Measurements from ENCODE around the gene SLC39A11. TPM values are rescaled to one million over a fixed set of nuclear protein-coding genes. Genes with fewer than 3 reads are reported as not detected.

Gene SLC39A11
- total RNA-seq, 1 experiment from 2014 or later: 46.4 TPM

DNA sequence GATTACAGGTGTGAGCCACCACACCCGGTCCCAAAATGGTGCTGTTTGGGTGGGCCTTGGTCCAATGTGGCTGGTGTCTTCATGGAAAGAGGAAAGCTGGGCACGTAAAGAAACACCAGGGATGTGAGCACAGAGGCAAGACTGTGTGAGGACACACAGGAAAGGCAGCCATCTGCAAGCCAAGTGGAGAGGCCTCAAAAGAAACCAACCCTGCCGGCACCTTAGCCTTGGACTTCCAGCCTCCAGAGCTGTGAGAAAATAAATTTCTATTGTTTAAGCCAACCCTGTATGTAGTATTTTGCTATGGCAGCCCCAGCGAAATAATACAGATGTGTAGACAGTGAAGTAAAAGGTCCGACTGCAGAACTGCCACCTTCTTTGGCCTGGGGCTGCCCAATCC lies 68.7 kb downstream of the SLC39A11 start:
- BruUV-seq (replicated peaks): no TSS peak
- RAD21 ChIA-PET (ENCODE audit: low non-redundant PET in 1 of 2, low total read pairs in 2 of 2, uncharacterized antibody in 2 of 2, unreplicated experiment in 2 of 2): no interaction called here

More for the DNA sequence above, 68.7 kb downstream of the SLC39A11 start:
- Histone ChIP-seq H3K4me3 (replicated peaks in 1 of 2; ENCODE audit: low read depth in 1 of 2, low read length in 2 of 2) (no peak overlapping the region), H3K79me2 (ENCODE audit: insufficient read depth, low read length) (no peaks in the 10 kb centered on the region), H3K36me3 (ENCODE audit: control insufficient read depth in 1 of 2, insufficient read depth in 2 of 2, low read length in 2 of 2) (0 out of 4 replicates have a peak, but pooled peaks cover 0 to 7% of the 10 kb centered on the region in 2 experiments), H3K9ac (ENCODE audit: low read length) (no peak overlapping the region), H3K27me3 (ENCODE audit: insufficient read depth, low read length) (no peaks in the 10 kb centered on the region), H3K4me1 (ENCODE audit: control insufficient read depth in 1 of 2, insufficient read depth in 2 of 2, low read length in 2 of 2) (no peaks in the 10 kb centered on the region), H3K9me2 (ENCODE audit: insufficient read depth) (no peaks in the 10 kb centered on the region), H4K20me1 (ENCODE audit: insufficient read depth) (no peaks in the 10 kb centered on the region), H3K9me3 (ENCODE audit: control insufficient read depth in 1 of 2, insufficient read depth in 1 of 2, low read depth in 1 of 2, low read length in 2 of 2) (no peaks in the 10 kb centered on the region), H3K4me2 (ENCODE audit: low read length) (no peak overlapping the region), H2AFZ (ENCODE audit: low read depth, low read length, poor library complexity, severe bottlenecking) (no peak overlapping the region), H3K27ac (ENCODE audit: low read depth, low read length) (no peak overlapping the region)
- intact Hi-C loops (cut with micrococcal nuclease): no loop called here
- ChIA-PET CTCF (no interaction called here), POLR2A (no interaction called here)
- TF ChIP-seq EZH2 (IDR thresholded peaks at IDR 0.05) (no peak), ZBTB33 (IDR thresholded peaks at IDR 0.05; ENCODE audit: extremely low read depth, insufficient replicate concordance, low read length) (no peak), CBX3 (IDR thresholded peaks at IDR 0.05; ENCODE audit: low read depth) (no peak), ELF1 (IDR thresholded peaks at IDR 0.05; ENCODE audit: borderline replicate concordance, low read depth) (no peak), CEBPB (IDR thresholded peaks at IDR 0.05; ENCODE audit: low read depth) (no peak), ZNF274 (IDR thresholded peaks at IDR 0.05; ENCODE audit: low read depth, low read length) (no peak), EGR1 (IDR thresholded peaks at IDR 0.05; ENCODE audit: low read depth) (no peak), RAD21 (IDR thresholded peaks at IDR 0.05; ENCODE audit: low read depth) (no peak), SRF (IDR thresholded peaks at IDR 0.05; ENCODE audit: low read depth) (no peak), FOSL1 (IDR thresholded peaks at IDR 0.05; ENCODE audit: low read depth) (no peak), YY1 (IDR thresholded peaks at IDR 0.05; ENCODE audit: extremely low read depth, insufficient replicate concordance, low read depth, low read length) (no peak)
- TF ChIP-seq, protein P1, sequence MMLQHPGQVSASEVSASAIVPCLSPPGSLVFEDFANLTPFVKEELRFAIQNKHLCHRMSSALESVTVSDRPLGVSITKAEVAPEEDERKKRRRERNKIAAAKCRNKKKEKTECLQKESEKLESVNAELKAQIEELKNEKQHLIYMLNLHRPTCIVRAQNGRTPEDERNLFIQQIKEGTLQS (IDR thresholded peaks at IDR 0.05): no peak
- ATAC-seq (no peak), DNase-seq (ENCODE audit: low read depth, low spot score) (no peak)
